ENCODE measurements around the gene STRA6. TPM values are rescaled to one million over a fixed set of nuclear protein-coding genes. Genes with fewer than 3 reads are reported as not detected.
A peak's percentile ranks its signal among the peaks of the same experiment; 100 is the strongest.

Gene STRA6
- total RNA-seq, 1 donor from 2014 or later: 158 TPM

GRCh38 chr15:74176262-74177214, 26.0 kb downstream of the STRA6 start:
- no peak for TF ChIP-seq CTCF (conservative IDR thresholded peaks at IDR 0.05)
- Mint-ChIP-seq H3K27ac (peak overlapping the region; percentile 62), H3K36me3 (peaks cover 6% of the 10 kb centered on the region), H3K4me1 (ENCODE audit: unreplicated experiment) (peaks cover 56% of the 10 kb centered on the region), H3K9me3 (no peaks in the 10 kb centered on the region), H3K4me3 (peak overlapping the region; percentile 71), H3K27me3 (peaks cover 19% of the 10 kb centered on the region)
- no peak for DNase-seq (ENCODE audit: extremely low spot score, unreplicated experiment)

- no peak for TF ChIP-seq CTCF (conservative IDR thresholded peaks at IDR 0.05)
- Mint-ChIP-seq H3K4me1 (ENCODE audit: unreplicated experiment) (peaks cover 55% of the 10 kb centered on the region), H3K27me3 (peaks cover 19% of the 10 kb centered on the region), H3K4me3 (peak overlapping the region; percentile 71), H3K9me3 (no peaks in the 10 kb centered on the region), H3K36me3 (peaks cover 4% of the 10 kb centered on the region), H3K27ac (peak overlapping the region; percentile 62)
- no peak for DNase-seq (ENCODE audit: extremely low spot score, unreplicated experiment)
Observed at GRCh38 chr15:74175271-74176191, 27.1 kb downstream of the STRA6 start.

- Mint-ChIP-seq H3K4me1 (ENCODE audit: unreplicated experiment) (peaks cover 57% of the 10 kb centered on the region), H3K36me3 (no peaks in the 10 kb centered on the region), H3K4me3 (no peak overlapping the region), H3K27me3 (peaks cover 23% of the 10 kb centered on the region), H3K27ac (no peak overlapping the region), H3K9me3 (no peaks in the 10 kb centered on the region)
- TF ChIP-seq CTCF (conservative IDR thresholded peaks at IDR 0.05): no peak
- no peak for DNase-seq (ENCODE audit: extremely low spot score, unreplicated experiment)
Observed at GRCh38 chr15:74174958-74175253, 27.7 kb downstream of the STRA6 start.

GRCh38 chr15:74174219-74174957, 28.2 kb downstream of the STRA6 start:
- no peaks in the 10 kb centered on the region for H3K36me3 Mint-ChIP-seq
- peaks cover 60% of the 10 kb centered on the region for H3K4me1 Mint-ChIP-seq (ENCODE audit: unreplicated experiment)
- no peaks in the 10 kb centered on the region for H3K9me3 Mint-ChIP-seq
- TF ChIP-seq CTCF (conservative IDR thresholded peaks at IDR 0.05): no peak
- H3K4me3 Mint-ChIP-seq: no peak overlapping the region
- H3K27me3 Mint-ChIP-seq: peaks cover 27% of the 10 kb centered on the region
- H3K27ac Mint-ChIP-seq: no peak overlapping the region
- DNase-seq (ENCODE audit: extremely low spot score, unreplicated experiment): no peak
